Skeletal muscle cell (primary cell): ENCODE data around the gene RGS10.
A peak's percentile ranks its signal among the peaks of the same experiment; 100 is the strongest.

Source experiments
- DNase-seq: peaks from one replicate; pipeline ENCODE4 v3.0.0-alpha.2; 2010; ENCODE audit warnings: low read depth
- H3K4me3 ChIP-seq: 2 replicates; pipeline ENCODE4 v1.5.1; 2011; ENCODE audit warnings: low read depth, mild to moderate bottlenecking, control low read depth, low read length, moderate library complexity

Gene RGS10

GRCh38 chr10:119500821-119501220 lies 41.7 kb downstream of the RGS10 start:
- H3K4me3 ChIP-seq = no peak overlapping the region
- no peak for DNase-seq

- no peak for DNase-seq
- H3K4me3 ChIP-seq = no peak overlapping the region
Observed at GRCh38 chr10:119500123-119500795, 42.3 kb downstream of the RGS10 start.

GRCh38 chr10:119499677-119500002 lies 42.9 kb downstream of the RGS10 start:
- no peak overlapping the region for H3K4me3 ChIP-seq
- no peak for DNase-seq

DNA sequence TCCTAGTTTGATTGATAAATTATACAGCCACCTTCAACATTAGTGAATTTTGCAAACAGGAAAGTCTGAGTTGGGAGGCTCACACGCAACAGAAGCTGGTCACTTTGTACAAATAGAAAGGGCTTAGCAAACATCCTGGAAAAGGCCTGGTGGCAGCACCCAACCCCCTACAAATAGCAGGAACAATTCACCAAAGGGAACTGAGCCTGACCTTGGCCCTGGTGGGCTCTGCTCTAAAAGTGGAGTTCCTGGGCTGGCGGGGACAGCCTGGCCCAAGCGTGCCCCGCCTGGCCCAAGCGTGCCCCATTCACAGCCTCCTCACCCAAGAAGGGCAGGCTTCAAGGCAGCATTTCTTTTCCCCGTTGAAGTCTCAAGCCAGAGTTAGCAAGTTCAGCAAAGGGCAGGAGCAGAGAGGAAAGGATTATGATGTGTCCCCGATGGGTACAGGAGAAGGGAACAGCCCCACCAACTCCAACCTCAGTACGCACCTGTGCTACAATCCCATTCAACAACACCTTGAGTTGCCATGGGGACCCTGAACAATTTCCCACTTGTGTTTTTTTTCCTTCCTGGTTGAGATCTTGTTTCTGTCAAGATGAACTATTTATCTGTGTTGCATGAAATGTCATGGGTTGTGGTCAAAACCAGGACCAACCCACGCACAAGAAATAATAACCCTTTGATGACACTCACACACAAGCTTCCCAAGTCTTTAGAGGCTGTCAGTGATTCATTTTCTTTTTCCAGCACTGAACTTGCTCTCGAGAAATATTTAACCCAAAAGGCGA lies 43.4 kb downstream of the RGS10 start:
- DNase-seq = no peak
- H3K4me3 ChIP-seq = no peak overlapping the region

DNA sequence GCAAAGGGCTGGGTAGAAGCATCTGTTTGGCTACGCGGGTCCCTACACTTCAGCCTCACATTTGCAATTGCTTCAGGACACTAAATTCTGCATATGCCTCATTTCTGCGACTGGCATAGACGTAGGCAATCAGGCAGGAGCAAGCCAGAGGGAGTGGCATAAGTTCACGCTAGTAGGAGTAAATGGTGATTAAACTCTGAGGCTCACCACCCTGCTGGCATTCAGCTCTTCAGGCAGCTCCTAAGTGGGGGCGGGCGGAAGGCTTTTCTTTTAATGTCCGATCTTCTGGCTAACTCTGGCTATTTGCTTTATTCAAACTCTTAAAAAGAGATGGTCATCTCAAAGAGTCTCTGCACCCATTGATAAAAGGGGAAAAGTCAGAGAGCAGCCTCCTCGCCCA lies 45.3 kb downstream of the RGS10 start:
- no peak overlapping the region for H3K4me3 ChIP-seq
- DNase-seq = no peak

DNA sequence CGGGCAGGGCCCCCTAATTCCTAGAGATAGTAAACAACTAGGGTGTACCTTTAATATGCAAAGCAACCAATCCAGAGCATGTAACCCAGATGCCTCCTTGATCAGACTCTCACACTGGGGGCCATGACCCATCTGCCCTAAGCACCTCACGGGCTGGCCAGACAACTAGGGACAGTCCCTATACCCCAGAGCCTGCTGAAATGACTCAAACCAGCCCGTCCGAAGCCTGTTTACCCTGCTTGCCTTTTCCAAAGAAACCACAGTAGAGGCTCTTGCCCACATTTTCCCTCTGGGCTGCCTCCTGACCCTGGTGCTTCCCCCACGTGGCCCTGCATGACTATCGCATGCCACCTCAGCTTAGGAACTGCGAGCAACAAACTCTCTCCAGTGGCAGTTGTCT lies 46.2 kb downstream of the RGS10 start:
- DNase-seq = no peak
- H3K4me3 ChIP-seq = no peak overlapping the region

DNA sequence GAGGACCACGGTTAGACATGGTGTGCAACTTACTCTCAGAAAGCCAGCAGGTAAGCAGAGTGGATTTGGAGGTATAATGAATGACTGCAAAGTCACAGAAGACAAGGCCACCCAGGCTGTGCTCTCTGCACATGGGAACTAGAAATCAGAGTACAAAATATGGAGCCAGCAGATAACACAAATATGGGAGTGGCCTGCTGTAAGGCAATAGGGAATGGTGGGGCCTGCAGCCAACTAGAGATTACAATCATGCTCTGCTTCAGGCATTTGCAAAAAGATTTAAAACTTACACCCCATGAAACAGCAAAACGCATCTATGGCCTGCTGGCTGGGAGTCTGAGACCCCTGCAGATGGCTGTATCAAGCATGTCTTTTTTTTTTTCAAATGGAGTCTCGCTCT lies 47.0 kb downstream of the RGS10 start:
- H3K4me3 ChIP-seq = no peak overlapping the region
- no peak for DNase-seq

DNA sequence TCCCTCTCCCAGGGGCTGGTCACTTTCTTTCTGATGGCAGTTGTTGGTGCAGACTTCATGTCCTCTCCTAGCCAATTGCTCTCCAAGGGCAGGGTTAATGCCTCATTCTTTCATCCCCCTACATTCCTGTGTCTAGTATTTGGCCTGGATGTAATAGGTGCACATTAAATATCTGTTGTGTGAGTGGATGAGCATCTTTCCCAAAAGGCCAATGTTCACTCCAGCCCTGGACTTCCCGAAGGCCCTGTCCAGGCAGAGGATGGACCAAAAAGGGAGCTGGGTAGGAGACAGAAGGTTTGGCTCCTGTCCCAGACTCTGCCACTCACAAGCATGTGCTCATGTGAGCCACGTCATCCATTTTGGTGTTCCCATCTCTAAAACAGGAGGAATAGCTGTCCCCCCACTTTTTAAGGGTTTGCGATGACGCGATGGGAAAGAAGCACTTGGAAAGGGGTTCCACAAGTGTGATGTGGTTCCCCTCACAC lies 47.5 kb downstream of the RGS10 start:
- no peak for DNase-seq
- H3K4me3 ChIP-seq = no peak overlapping the region

- DNase-seq = no peak
- H3K4me3 ChIP-seq = no peak overlapping the region
Observed at GRCh38 chr10:119494236-119495020, 48.1 kb downstream of the RGS10 start.

- no peak for DNase-seq
- no peak overlapping the region for H3K4me3 ChIP-seq
Observed at GRCh38 chr10:119493155-119493554, 49.4 kb downstream of the RGS10 start.

DNA sequence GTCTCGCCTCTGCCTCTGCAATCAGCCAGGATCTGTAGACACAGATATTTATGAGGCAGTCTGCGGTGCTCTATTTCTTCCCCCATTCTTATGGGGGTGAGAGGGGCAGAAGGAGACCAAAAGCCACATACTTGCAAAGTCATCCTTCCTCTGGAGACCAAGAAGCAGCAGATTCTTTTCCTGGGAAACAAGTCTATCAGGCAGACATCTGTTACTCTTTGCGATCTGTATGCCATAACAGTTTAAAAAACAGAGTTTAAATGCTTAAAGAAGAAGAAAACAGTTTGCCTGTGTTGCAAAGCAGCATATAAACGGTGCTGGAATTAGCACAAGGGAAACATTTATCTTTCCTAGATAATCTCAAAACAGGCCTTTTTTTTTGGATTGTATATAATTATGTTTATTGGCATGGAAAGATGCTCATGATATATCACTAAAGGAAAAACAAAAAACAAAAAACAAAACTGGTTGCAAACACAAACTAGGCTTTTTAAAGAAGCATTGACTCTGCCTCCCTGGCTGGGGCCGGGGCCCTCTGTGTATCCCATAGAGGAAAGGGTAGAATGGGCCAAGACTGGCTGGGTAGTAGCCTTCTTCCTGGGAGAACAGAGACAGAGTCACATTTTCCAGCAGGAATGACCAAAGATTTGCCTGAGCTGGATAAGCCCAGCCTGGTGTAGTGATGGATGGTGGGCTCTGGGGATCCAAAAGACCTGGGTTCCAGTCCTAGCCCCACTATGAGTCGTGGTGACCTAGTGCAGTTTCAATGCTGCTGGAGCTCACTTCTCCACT lies 50.4 kb downstream of the RGS10 start:
- no peak for DNase-seq
- H3K4me3 ChIP-seq = no peak overlapping the region

DNA sequence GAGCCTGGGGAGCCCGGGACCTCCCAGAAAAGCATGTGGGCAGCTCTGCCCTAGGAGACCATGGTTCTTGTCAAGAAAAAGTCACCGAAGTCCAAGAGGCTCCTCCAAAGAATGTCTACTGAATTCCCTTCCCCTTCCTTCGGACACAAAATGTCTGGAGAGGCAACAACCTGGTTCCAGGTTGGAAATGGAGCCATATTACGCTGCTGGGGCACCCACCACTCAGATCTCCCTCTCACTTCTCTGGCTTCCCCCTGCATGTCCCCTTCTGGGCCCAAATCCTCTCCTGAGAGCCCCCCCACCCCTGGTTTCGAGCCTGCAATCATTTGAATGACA lies 52.6 kb downstream of the RGS10 start:
- peak overlapping the region; percentile 35 for H3K4me3 ChIP-seq
- DNase-seq = no peak

GRCh38 chr10:119488675-119489074 lies 53.8 kb downstream of the RGS10 start:
- no peak for DNase-seq
- no peak overlapping the region for H3K4me3 ChIP-seq

- DNase-seq = no peak
- no peak overlapping the region for H3K4me3 ChIP-seq
Observed at GRCh38 chr10:119483839-119484238, 58.7 kb downstream of the RGS10 start.

- no peak for DNase-seq
- H3K4me3 ChIP-seq = no peak overlapping the region
Observed at GRCh38 chr10:119483001-119483400, 59.5 kb downstream of the RGS10 start.

- no peak overlapping the region for H3K4me3 ChIP-seq
- DNase-seq = no peak
Observed at GRCh38 chr10:119481781-119482426, 60.6 kb downstream of the RGS10 start.

DNA sequence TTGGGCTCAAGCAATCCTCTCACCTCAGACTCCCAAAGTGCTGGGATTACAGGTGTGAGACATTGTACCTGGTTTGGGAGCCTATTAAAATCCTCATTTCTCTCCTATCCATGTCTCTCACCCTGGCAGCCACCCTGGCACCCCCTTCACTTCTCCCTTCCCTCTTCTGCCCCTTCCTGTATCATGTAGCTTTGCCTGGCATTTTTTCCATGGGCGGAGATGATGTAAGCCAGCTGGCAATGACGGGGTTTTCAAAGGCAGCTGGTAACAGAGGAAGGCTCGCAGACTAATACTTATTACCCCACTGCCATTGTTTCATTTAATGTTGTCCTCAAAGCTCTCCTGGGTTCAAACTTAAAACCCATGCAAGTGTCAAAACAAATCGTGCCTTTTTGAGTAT lies 61.9 kb downstream of the RGS10 start:
- no peak for DNase-seq
- H3K4me3 ChIP-seq = no peak overlapping the region

DNA sequence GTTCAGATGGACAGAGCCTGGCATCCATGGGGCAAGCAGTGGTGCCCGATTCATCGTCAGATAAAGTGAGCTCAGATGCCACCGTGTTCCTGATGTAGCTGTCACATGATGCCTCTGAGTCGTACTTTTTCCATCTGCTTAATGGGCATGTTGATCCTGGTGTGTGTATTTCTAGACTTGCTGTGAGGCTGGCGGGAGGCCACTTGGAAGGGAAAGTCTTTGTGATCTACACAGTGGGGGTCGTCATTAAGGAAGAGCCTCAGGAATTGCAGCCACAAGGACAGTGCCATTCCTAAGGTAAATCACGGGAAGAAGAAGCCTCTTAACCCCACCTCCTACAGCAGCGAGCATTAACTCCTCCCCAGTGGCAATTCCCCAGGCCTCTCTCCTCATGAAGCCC lies 63.0 kb downstream of the RGS10 start:
- H3K4me3 ChIP-seq = no peak overlapping the region
- DNase-seq = no peak

GRCh38 chr10:119478811-119479341 lies 63.6 kb downstream of the RGS10 start:
- H3K4me3 ChIP-seq = no peak overlapping the region

More at GRCh38 chr10:119478811-119479341, 63.6 kb downstream of the RGS10 start:
- DNase-seq = no peak
